ENCODE data around the gene WDFY4.

Gene WDFY4

DNA sequence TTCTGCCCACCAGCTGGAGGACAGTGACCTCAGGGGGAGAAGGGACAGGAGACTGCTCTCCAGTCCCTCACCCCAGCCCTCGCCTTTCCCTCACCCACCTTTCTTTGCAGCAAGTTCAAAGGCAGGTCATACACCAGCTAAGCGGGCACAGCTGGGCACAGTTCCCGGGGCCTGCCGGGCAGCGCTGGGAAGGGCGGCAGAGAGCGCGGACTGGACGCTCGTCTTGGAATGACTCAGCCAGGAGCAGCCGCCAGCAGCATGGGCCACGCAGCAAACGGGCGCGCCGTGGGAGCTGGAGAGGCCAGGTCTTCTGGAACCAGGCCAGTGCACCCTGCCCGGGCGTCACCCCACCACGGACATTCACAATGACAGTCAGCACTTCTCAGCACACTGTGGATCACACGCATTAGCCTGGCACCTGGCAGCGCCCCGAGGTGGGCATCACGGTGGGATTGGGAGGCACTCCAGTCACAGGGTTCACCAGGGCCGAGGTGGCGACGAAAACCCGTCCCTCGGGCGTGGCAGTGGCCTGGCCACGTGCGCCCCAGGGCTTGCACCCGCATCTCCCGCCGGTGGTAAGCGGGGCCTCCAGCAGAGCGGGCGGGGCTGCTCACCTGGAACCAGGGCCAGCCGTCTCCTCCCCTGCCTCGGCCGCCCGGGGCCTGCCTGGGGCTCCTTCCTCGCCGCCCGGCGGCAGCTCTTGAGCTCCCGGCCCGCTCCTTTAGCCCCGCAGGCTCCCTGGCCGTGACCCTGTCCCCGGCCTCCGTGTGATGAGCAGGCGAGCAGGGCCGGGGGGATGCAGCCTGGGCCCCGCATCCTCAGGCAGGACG lies 29.0 kb upstream of the WDFY4 start:
- no peak for DNase-seq (ENCODE audit: low read depth, low spot score)
- peak overlapping the region; percentile 10 for H3K27ac ChIP-seq

DNA sequence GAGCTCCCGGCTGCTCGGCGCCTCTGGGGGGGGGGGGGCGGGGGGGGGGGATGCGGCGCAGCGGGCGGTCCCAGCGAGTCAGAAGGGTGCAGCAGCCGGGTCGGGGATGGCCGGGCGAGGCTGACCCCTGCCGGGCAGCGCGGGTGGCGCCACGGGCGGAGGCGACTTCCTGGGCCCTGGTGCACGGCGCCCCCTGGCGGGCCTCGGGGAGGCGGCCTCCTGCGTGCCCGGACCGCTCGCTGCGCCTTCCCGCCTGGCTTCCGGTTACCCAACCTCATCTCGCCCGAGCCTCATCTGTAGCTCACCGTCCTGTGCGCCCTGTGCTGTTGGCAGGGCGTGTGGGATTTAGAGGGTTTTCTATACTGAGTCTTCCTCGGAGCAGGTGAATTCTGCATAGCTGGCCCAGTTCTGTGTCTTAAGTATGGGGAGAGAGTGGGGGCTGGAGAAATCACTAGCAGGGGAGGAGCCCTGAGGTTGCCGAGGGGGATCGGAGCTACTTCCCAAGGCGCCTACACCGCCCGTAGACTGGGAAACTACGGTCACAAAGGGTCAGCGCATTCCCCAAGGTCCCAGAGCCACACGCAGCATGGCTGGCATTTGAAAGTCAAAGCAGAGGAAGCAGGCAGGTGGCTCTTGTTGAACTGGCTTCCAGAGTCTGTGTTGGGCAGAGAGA lies 28.3 kb upstream of the WDFY4 start:
- peak; percentile 48 for DNase-seq (ENCODE audit: low read depth, low spot score)
- H3K27ac ChIP-seq, result no peak overlapping the region

DNA sequence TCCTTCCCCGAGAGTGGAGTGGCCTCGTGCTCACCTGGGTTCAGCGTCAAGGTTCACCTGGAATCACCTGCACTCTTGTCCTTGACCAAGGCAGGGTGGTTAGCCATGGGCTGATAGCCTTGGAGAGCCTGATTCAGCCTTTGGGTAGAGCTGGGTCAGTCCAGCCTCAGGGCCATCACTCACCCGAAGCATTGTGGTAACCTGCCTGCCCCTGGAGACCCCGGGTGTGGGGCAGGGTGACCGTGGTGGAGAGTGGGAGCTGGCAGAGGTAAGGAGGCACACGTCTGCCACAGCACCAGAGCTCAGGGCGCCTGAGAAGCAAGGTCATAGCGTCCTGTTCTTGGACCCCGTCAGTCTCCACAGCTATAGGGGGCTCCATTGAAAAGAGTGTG lies 27.8 kb upstream of the WDFY4 start:
- no peak overlapping the region for H3K27ac ChIP-seq
- no peak for DNase-seq (ENCODE audit: low read depth, low spot score)

DNA sequence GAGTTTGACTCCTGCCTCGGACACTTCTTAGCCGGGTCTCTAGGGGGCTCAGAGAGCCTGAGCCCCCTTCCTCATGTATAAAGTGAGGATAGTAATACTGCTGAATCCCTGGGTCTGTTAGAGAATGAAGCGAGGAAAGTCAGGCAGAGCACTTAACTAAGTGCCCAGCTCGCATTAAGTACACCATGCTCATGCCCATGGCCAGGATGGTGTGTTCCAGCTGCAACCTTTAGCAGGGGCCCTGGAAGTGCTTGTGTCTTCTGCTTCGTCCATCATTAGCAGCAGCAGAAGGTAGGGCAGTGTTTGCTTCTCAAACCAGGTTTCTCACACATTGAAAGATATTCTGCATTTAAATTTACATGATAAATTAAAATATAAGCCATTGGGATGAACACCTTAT lies 27.3 kb upstream of the WDFY4 start:
- H3K27ac ChIP-seq, result no peak overlapping the region
- DNase-seq (ENCODE audit: low read depth, low spot score), result no peak

DNA sequence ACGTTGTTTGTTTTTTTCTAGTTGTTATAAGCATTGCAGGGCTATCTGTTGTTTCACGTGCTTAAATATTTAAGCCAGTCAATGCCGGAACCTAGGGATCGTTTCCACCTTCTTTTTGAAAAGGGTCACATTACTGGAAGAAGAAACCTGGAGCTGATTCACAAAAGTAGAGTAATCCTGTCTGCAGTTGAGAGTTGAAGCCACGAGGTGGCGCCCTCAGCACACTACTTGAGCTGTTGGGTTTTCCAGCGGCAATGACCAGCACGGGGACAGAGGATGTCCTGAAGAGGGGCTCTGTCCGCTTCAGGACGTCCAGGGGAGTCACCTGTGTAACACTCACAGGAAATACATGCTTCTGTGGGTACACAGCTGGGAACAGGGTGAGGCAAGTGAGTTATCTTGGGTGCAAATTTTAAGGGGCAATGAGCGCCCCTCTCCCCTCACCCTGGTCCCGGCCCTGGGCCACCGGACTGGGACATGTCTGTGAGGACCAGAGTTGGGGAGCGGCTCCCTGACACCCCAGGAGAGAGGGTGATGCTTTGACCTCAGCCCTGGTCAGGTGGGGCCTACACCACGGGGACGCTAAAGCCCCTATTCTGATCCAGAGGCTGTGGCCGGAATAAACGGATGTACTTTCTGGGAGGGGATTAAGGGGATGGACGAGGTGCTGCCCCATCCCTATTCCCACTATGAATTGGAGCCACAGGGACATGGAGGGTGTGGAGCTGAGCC lies 26.3 kb upstream of the WDFY4 start:
- DNase-seq (ENCODE audit: low read depth, low spot score), result no peak
- H3K27ac ChIP-seq, result no peak overlapping the region

DNA sequence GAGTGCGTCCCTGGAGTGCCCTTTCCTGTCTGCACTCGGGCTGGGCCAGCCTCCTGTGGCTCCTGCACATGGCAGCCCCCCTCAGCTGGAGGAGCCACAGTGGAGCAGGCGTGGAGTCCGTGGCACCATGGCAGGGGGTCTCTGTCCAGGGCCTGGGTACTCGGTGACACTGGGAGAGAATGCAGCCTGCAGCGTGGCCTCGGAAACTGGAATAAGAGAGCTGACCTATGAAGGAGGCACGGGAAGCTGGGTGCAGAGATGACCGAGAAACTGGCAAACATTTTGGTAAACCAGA lies 25.8 kb upstream of the WDFY4 start:
- DNase-seq (ENCODE audit: low read depth, low spot score), result no peak
- no peak overlapping the region for H3K27ac ChIP-seq

DNA sequence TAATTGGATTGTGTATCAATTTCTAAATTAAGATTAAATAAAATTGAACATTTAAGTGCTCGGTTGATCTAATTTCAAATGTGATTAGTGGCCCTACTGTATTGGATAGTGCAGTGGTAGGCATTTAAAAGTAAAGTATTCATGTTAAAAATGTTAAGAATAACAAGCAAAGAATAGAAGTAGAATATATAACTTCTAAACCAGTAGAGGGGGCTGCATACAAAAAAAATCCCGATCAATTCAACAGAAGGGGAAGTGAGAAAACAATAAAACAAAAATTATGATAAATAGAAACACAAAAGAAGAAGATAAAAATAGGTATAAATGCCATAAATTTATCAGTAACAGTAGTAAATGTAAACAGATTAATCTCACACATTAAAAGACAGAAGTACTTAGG lies 24.9 kb upstream of the WDFY4 start:
- DNase-seq (ENCODE audit: low read depth, low spot score), result no peak
- H3K27ac ChIP-seq, result no peak overlapping the region

DNA sequence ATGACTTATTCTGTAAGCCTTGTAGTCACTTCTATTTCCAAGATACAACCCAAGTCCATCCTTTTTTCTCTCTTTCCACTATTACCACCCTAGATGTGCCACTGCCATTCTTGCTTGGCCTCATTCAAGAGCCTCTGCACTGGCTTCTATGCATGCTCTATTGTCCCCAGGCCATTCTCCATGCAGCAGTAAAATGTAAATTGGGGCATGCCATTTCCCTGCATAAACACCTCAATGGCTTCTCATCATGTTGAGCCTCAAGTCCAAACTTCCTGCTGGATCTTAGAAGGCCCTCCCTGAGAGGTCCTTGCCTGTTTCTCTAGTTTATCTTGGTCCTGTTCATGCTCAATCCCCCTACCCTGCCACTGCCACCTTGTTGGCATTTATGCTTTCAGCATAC lies 23.2 kb upstream of the WDFY4 start:
- no peak overlapping the region for H3K27ac ChIP-seq
- no peak for DNase-seq (ENCODE audit: low read depth, low spot score)

DNA sequence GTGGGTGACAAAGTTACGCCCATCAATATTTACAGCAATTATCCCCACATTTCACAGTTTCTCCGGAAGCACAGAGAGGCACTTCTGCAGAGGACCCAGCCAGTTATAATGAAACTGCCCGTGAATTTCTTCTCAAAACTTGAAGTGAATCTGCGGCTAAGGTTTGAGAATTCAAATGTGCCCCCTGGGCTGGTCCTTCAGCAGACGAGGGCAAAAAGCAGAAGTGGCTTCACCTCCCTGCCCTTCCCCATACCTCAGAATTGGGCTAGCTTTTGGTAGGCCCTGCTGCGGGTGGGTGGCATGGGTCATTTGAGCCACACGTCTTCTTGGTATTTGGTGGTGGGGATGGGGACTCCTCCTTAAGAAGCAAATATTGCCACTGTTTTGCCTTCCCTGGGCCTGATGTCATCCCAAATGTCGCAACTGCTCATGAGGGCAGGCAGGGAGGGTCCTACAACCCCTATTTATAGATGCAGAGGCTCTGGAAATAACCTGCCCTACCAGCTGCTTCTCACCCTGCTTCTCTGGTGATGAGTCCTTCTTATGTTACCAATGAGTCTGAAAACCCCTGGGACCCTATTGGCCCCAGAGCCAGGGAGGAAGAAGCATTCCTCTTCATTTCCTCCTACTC lies 16.6 kb upstream of the WDFY4 start:
- H3K27ac ChIP-seq, result no peak overlapping the region
- no peak for DNase-seq (ENCODE audit: low read depth, low spot score)

DNA sequence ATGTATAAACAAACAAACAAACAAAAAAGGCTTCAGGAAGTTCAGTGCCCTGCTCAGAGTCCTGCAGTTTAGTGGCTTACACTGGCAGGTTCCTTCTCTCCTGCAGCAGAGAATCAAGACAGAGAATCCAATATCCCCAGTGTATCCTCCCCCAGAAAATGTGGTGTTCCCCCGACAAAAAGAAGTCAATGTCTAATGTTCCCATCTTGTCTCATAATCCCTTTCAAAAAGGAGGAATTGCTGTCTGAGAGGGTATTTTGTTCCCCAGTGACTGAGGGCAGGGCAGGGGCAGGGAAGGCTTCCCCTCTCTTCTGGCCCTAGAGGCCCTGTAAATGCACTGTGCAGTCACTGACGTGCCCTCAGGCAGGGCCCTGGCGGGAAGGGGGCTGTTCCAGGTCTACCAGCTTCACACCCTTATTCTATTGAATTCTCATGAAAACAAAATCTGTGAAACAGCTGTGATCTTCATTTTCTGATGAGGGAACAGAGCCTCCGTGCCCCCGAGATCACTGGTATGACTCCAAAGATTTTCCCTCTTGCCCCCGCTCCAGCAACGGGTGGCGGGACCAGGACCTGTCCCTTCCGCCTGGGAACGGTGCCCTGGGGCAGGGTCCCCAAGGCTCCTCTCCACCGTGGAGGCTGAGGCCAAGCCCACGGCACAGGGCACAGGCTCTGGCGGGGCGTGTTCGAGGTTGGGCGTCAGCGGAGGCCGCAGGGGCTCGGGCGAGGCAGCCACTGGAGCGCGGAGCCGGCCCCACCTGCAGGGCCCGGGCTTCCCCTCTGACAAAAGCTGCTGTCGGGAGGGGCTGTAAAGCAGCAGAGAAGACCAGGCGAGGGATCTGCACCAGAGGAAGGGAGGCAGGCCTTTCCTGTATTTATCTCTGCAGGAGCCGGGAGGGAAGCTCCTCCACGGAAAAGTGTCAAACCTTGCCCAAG lies 13.4 kb upstream of the WDFY4 start:
- no peak for DNase-seq (ENCODE audit: low read depth, low spot score)

DNA sequence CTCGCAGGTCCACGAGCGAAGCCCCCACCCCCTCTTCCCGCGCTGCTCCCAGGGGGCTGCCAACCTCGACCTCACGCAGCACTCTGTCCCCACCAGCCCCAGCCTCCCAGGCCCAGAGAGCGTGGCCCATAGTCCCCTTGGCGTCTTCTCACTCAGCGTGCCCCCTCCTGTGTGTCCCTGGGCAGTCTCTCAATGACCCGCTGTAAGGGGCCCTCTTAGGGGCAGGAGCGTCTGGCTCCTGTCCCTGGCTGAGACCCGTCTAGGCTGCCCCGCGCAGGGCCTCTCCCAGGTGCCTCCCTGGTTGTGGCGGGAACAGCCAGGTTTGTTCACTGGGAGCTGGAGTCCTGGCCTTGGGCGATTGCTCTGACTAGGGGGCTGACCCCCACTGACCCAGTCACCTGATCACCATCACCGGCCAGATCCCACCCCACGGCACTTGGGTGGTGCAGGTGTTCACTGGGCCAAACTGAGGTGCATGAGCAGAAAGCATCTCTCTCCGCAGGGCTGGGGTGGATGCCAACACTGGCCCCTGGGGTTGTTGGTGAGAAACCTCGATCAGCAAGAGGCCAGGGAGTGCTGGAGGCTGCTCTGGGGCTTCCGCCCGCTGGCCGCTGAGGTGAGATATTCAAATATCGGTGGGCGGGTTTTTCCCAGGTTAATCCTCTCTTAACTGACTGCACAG lies 12.6 kb upstream of the WDFY4 start:
- no peak overlapping the region for H3K27ac ChIP-seq
- no peak for DNase-seq (ENCODE audit: low read depth, low spot score)

More for the DNA sequence above, 13.4 kb upstream of the WDFY4 start:
- H3K27ac ChIP-seq, result no peak overlapping the region

DNA sequence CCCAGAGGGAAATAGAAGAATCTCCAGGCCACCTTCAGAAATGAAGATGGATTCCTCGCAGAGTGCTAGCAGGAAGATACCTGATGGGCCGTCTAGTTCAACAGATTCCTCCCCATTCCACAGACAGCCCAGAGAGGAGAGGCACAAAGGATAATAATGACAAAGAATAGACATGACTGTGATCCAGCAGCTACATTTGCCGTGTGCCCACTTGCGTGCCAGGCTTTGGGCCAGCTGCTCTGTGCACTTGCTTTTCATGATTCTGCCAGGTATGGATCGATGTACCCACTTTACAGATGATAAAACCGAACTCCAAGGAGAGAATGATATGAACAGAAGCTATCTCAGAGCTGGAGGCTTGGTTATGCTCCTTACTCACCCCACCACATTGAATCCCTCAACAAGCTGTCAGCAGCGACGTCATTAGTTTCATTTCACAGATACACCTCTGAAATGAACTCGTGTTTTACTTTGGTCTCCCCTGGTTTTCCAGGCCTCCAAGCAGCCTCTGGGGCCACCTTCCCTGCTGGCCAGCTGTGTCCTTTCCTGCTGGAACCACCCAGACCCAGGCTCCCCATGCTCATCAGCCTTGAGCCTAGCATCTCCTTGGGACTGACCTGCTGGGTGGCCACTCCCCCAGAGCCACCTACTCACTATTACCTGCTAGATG lies 11.9 kb upstream of the WDFY4 start:
- DNase-seq (ENCODE audit: low read depth, low spot score), result no peak

DNA sequence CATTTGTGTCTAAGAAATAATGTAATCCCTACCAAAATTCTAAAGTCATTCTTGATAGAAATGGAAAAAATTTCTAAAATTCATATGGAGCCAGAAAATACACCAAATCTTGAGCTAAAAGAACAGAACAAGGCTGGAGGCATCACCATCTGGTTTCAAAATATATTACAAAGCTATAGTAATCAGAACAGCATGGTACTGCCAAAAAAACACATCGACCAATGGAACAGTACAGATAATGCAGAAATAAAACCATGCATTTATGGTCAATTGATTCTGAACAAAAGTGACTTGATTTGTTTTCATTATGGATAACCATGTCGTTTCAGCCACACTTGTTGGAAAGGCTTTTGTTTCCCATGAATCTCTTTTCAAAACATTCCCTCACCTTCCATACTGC lies 7.0 kb upstream of the WDFY4 start:
- no peak for DNase-seq (ENCODE audit: low read depth, low spot score)

More for the DNA sequence above, 11.9 kb upstream of the WDFY4 start:
- H3K27ac ChIP-seq, result no peak overlapping the region

DNA sequence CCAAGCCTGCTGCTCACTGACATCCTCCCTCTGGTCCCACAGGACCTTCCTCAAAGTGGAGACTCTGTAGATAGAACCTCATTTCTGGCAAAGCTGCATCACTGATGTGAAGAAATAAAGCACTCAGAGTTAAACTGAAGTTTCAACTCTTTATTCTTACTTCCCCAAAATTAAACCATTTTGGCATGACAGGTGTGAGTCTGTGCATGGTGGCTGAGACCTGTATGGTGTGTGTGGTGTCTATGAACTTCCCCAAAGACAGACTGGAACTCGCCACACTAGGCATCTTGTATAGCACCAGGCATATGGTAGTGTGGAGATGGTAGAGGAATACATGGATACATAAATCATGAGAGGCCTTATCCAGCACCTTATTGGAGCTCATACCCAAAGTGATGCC lies 6.6 kb upstream of the WDFY4 start:
- no peak overlapping the region for H3K27ac ChIP-seq
- no peak for DNase-seq (ENCODE audit: low read depth, low spot score)

More for the DNA sequence above, 7.0 kb upstream of the WDFY4 start:
- no peak overlapping the region for H3K27ac ChIP-seq

DNA sequence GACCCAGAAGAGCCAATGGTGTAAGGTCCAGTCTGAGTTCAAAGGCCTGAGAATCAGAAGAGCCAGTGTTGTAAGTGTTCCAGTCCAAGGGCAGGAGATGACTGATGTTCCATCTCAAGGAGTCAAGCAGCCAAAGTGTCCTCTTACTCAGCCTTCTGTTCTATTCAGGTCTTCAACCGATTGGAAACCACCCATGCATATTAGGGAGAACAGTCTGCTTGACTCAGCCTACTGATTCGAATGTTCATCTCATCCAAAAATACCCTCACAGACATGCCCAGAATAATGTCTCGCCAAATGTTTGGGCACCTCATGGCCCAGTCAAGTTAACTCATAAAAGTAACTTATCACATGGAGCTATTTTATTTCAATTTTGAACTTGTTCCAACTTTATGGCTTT lies 2.9 kb upstream of the WDFY4 start:
- no peak overlapping the region for H3K27ac ChIP-seq
- no peak for DNase-seq (ENCODE audit: low read depth, low spot score)

DNA sequence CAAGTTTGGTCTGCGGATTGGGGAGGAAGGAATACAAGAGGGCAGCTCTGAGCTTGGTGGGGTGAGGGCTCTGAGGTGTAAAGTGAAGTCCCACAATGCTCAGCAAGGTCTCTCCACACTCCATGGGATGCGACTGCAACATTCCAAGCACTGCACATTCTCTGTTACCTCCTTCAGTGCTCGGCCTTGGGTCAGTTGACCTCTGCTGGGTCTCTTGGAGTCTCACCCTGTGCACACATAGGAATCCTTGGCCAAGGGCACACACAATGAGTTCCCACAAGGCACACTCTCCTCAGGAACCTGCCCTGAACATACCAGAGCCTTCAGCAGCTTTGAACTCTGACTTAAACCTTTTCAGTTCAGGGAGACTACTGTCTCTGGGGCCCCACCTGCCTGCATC lies 2.4 kb upstream of the WDFY4 start:
- no peak for DNase-seq (ENCODE audit: low read depth, low spot score)
- no peak overlapping the region for H3K27ac ChIP-seq

DNA sequence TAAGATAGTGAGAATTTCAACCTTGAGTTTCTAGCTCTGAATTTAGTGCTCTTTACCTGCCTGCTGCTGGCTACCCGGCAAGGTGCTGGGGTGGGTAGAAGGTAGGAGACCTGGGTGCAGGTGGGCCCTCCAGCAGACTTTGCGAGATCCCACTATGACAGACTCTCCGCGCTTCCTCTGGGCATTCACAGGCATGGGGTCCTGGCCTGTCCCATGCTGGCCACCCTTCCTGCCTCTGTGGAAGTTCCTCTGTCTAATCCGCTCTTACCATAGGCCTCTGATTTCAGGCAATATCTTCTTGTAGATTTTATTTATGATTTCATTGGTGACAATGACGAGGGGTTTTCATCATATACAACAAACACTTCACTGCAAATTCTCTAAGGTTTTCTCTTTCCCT lies 1.2 kb upstream of the WDFY4 start:
- no peak overlapping the region for H3K27ac ChIP-seq
- no peak for DNase-seq (ENCODE audit: low read depth, low spot score)

DNA sequence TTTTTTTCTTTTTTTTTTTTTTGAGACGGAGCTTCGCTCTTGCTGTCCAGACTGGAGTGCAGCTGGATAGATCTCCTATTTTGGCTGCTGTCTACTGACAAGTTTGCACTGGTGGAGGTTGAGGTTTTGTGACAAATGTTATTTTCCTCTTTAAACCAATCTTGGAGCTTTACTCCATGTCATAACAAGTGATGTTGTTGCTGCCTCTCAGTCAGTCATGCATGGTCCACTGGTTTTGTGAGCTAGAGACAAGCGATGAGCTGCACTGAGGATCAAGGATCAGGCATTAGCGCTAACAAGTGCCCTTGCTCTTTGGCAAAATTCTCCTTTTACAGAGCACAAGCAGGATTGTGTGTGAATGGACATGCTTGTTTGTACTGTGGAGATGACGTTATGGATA lies 805 bp upstream of the WDFY4 start:
- H3K27ac ChIP-seq, result no peak overlapping the region
- DNase-seq (ENCODE audit: low read depth, low spot score), result no peak

DNA sequence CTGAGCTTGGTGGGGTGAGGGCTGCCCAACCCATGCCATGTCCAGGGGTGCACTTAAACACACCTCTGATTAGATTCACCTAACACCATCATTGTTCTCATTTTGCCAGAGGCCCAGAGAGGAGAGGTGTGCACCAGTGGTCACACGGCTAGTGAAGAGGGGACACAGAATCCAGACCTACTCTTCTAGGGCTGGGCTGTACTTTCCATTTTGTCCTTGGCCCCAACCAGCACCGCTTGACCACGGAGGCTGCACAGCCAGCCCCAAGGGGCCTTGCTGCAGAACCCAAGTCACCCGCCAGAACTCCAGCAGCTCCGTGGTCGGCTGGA lies 246 bp upstream of the WDFY4 start:
- no peak for DNase-seq (ENCODE audit: low read depth, low spot score)
- no peak overlapping the region for H3K27ac ChIP-seq

Measured in epithelial cell of prostate (primary cell).